ENCODE measurements around the gene TMEM247.

Gene TMEM247

DNA sequence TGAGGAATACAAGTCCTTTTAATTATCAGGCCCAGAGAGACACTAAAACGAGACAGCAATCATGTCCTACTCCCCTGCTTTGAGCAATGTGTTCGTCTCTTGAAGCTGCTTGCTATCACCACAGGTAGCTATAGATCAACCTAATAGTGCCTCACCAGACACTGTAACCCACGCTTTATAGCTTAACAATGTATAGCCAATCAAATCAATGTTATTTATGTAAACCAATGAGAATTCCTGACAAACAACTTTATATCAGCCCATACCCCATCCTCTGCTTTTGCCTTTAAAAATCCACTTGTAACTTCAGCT is 26.1 kb downstream of the TMEM247 start:
- no peak overlapping the region for H3K27ac ChIP-seq
- TF ChIP-seq, protein P1, sequence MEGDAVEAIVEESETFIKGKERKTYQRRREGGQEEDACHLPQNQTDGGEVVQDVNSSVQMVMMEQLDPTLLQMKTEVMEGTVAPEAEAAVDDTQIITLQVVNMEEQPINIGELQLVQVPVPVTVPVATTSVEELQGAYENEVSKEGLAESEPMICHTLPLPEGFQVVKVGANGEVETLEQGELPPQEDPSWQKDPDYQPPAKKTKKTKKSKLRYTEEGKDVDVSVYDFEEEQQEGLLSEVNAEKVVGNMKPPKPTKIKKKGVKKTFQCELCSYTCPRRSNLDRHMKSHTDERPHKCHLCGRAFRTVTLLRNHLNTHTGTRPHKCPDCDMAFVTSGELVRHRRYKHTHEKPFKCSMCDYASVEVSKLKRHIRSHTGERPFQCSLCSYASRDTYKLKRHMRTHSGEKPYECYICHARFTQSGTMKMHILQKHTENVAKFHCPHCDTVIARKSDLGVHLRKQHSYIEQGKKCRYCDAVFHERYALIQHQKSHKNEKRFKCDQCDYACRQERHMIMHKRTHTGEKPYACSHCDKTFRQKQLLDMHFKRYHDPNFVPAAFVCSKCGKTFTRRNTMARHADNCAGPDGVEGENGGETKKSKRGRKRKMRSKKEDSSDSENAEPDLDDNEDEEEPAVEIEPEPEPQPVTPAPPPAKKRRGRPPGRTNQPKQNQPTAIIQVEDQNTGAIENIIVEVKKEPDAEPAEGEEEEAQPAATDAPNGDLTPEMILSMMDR (conservative IDR thresholded peaks at IDR 0.05): no peak

DNA sequence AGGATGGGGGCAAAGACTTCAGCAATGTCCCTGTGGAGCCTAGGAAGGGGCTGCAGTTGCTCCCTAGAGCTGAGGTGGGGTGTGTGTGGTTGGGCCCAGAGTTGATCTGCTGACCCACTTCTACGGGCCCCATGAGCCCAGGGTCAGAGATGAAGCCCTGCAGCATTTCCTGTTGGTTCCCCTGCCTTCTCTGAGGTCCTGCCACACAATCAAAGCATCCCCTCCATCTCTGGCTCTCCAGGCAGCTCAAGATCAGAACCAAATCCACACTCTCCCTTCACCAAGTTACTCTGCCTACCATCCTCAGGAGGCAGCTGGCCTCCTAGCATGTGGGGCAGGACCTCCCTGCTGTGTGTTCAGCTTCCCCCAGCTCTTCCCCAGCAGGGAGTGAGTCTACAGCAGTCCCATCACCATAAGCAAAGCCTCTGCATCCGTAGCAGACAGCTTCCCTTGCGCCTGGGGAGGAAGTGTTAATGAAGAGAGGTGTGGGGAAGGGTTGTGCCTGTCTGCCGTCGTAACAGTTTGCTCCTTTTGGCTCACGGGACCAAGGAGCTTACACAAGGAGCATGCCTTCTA is 26.9 kb downstream of the TMEM247 start:
- TF ChIP-seq, protein P1 (conservative IDR thresholded peaks at IDR 0.05): no peak
- no peak overlapping the region for H3K27ac ChIP-seq

DNA sequence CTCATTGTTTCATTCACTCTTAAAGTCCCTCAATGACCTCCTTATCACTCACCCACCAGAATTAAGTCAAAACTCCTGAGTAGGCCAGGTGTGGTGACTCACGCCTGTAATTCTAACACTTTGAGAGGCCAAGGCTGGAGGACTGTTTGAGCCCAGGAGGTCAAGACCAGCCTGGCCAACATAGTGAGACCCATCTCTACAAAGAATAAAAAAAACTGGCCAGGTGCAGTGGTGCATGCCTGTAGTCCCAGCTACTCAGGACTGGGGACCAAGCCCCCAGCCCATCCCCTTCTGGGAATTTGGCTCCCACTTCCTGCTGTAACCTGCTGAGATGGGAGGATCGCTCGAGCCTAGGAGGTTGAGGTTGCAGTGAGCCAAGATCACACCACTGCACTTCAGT is 28.9 kb downstream of the TMEM247 start:
- no peak overlapping the region for H3K27ac ChIP-seq
- TF ChIP-seq, protein P1 (conservative IDR thresholded peaks at IDR 0.05): no peak

DNA sequence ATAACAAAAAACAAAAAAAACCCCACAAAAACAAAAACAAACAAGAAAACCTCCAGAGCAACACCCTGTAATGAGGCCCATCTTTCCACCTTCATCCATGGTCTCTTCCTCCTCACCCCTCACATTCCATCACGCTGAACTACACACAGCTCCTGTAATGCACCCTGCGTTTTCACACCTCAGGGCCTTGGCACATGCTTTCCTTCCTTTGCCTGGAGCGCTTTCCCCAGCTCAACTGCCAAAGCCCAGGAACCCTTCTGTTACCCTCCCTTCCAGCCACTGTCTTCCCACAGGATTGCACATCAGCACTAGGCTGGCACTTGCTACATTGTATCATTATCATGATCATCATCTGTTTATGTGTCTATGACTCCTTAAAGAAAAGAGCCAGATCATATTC is 29.4 kb downstream of the TMEM247 start:
- TF ChIP-seq, protein P1 (conservative IDR thresholded peaks at IDR 0.05): no peak
- H3K27ac ChIP-seq: no peak overlapping the region

DNA sequence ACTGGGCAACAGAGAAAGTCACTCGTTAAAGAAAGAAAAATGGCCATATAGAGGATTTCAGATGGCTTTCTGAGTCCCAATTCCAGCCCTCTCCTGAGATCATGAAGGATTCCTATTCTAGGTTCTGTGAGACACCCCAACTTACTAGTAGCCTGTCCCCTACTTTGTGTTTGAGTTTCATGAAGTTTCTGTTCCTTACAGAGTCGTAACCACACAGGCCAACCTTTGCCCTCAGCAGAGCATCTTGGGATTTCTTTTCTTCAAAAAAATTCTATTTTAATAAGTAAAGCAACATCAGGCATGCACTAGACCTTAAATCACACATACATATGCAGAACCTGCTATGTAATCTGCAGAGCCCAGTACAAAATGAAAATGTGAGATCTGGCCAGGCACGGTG is 30.4 kb downstream of the TMEM247 start:
- TF ChIP-seq, protein P1 (conservative IDR thresholded peaks at IDR 0.05): no peak
- H3K27ac ChIP-seq: no peak overlapping the region

DNA sequence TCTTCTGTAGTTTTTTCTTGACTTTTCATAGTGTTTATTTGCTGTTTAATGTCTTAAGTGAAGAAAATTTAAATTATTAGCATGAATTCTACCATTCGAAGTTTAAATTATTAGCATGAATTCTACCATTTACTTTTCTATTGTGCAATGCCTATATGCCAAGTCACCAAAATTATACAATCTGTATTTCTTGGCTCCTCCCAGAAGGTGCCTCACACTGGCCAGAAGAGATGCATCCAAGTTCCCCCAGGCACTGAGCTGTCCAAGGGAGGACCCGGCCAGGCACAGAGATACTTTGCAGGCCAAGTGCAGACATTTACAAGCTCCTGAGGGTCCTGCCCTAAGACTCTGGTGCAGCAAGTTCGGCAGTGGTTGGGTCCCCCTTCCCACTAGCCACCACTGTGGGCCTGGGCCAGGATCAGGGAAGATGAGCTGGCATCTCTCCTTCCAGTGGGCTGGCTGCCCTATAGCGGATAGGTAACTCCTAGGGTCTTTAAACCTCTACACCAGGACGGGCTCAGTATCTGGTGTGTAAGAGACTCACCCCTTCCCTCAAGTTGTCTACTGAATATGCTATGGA is 31.3 kb downstream of the TMEM247 start:
- H3K27ac ChIP-seq: no peak overlapping the region
- TF ChIP-seq, protein P1 (conservative IDR thresholded peaks at IDR 0.05): no peak

DNA sequence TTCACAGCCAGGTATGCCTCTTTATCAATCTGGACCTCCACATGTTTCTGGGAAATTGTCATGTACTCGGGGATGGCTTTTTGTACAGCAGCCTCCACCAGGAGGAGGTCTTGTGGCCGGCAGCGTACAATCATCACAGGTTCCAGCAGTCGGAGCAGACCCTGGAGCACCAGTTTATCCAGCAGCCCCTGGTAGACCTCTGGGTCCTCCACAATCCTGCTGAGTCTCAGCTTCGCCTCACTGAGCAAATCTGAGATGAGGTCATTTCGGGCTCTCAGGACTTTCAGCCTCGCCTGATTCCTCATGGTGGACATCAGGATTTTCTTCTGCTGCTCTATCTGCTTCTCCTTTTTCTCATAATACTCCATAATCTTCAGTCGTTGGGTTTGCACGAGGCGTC is 32.8 kb downstream of the TMEM247 start:
- TF ChIP-seq, protein P1 (conservative IDR thresholded peaks at IDR 0.05): no peak

More for the DNA sequence above, 32.8 kb downstream of the TMEM247 start:
- H3K27ac ChIP-seq: no peak overlapping the region

Data from VCaP (cell line).